ENCODE data around the gene SHROOM3. TPM values are rescaled to one million over a fixed set of nuclear protein-coding genes. Genes with fewer than 3 reads are reported as not detected.

The SHROOM3 gene
- total and polyA plus RNA-seq, 2 of the 13 experiments (the other 11 are each of a cell fraction or from before 2014, with no cell fraction given) = 0.01 TPM; not detected in 1

DNA sequence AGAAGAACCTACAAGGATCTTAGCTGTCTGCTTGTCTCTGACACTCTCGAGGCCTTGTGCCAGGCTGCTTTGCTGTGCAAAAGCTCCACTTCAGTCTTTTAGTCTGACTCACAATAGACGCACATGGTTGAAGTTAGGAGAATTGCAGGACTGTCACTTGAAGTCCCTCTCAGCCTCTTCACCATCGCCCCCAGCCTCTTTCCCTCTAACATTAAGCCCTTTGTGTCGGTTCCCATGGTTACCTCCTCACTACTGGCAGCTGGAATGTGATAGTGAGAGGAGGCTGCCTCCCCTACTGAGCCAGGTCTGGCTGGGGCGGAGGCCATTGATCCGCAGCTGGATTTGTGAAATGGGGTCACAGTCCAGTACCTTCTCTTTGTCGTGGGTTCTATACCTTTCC, 261.1 kb downstream of the SHROOM3 start:
- TF ChIP-seq PLRG1 (conservative IDR thresholded peaks at IDR 0.05) (no peak), ATF1 (CRISPR knock-in tag; IDR thresholded peaks at IDR 0.05) (no peak), ELF1 (CRISPR knock-in tag; IDR thresholded peaks at IDR 0.05) (no peak)
- TF ChIP-seq, protein P1, sequence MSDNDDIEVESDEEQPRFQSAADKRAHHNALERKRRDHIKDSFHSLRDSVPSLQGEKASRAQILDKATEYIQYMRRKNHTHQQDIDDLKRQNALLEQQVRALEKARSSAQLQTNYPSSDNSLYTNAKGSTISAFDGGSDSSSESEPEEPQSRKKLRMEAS (IDR thresholded peaks at IDR 0.05) = no peak
- no peaks in the 10 kb centered on the region for H3K79me2 ChIP-seq (ENCODE audit: insufficient read depth, low read length)
- in situ Hi-C loops (cut with HindIII; ENCODE audit: extremely low pct_ligation_motif_present, low pct_unique_long_range_greater_than_20kb) (no loop called here), intact Hi-C loops (cut with micrococcal nuclease; ENCODE audit: unreplicated experiment) (no loop called here)
- DNase-seq (ENCODE audit: low spot score) = peak; percentile 28
- no TSS peak for BruUV-seq (replicated peaks)
- H2AFZ ChIP-seq (ENCODE audit: low read length) = no peak overlapping the region
- no peak overlapping the region for H3K27ac ChIP-seq (ENCODE audit: extremely low read length, insufficient read depth, low read length)
- 12% methylated on average over 5 of the region's 7 CpGs for whole genome bisulfite sequencing (ENCODE audit: low lambda C conversion rate)
- ATAC-seq = peak; percentile 57
- no peaks in the 10 kb centered on the region for H4K20me1 ChIP-seq (ENCODE audit: insufficient read depth, low read length)
- no peak for FAIRE-seq
- CTCF ChIA-PET (ENCODE audit: low intra/inter-chr PET ratio, low total read pairs) = no interaction called here
- H3K36me3 ChIP-seq (replicated peaks in 1 of 2; ENCODE audit: control insufficient read depth in 1 of 2, insufficient read depth in 2 of 2, low read length in 2 of 2) = no peaks in the 10 kb centered on the region
- H3K4me2 ChIP-seq (ENCODE audit: low read depth, low read length) = no peak overlapping the region
- POLR2A ChIA-PET = no interaction called here
- H3K9ac ChIP-seq (ENCODE audit: insufficient read depth, low read depth, low read length) = no peak overlapping the region
- H3K4me3 ChIP-seq (replicated peaks in 1 of 3; ENCODE audit: insufficient read depth in 1 of 3, low read depth in 2 of 3, low read length in 3 of 3) = no peak overlapping the region
- no peaks in the 10 kb centered on the region for H3K9me3 ChIP-seq (ENCODE audit: low read length)
- no peaks in the 10 kb centered on the region for H3K4me1 ChIP-seq (ENCODE audit: insufficient read depth, low read length)
- no peaks in the 10 kb centered on the region; a peak in 3 of 5 replicates for H3K27me3 ChIP-seq (ENCODE audit: control insufficient read depth in 1 of 2, insufficient read depth in 2 of 2, low read length in 2 of 2)

DNA sequence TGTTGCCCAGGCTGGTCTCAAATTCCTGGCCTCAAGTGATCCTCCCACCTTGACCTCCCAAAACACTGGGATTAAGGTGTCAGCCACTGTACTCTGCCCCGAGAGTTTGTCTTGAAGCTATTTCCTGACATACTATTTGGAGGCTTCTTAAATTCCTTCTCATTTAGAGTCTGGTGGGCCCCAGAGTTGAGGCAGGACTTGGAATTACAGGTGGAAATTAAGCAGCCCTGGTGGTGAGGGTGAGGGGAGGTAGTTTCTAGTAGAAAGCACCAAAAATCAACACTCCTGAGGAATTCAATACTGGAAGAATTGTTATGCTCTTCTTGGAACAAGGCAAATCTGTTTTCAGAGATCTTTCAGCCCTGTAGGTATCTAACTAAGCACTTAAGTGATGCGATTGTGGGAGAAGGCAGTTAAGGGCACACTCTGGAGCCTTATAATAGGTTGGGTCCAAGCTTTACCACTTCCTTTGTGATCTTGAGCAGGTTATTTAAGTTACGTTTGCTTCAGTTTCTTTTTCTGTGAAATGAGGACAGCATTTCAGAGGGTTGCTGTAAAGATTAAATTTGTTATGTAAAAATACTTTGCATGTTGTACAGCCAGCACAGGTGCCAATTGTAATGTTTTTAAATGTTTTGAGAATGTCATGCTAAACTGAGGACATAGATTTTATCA, 262.2 kb downstream of the SHROOM3 start:
- ATAC-seq (no peak), FAIRE-seq (no peak), DNase-seq (ENCODE audit: low spot score) (no peak)
- in situ Hi-C loops (cut with HindIII; ENCODE audit: extremely low pct_ligation_motif_present, low pct_unique_long_range_greater_than_20kb) (no loop called here), intact Hi-C loops (cut with micrococcal nuclease; ENCODE audit: unreplicated experiment) (no loop called here)
- Histone ChIP-seq H3K27ac (ENCODE audit: extremely low read length, insufficient read depth, low read length) (no peak overlapping the region), H3K9ac (ENCODE audit: insufficient read depth, low read depth, low read length) (no peak overlapping the region), H2AFZ (ENCODE audit: low read length) (no peak overlapping the region), H3K36me3 (replicated peaks in 1 of 2; ENCODE audit: control insufficient read depth in 1 of 2, insufficient read depth in 2 of 2, low read length in 2 of 2) (no peaks in the 10 kb centered on the region), H3K27me3 (ENCODE audit: control insufficient read depth in 1 of 2, insufficient read depth in 2 of 2, low read length in 2 of 2) (no peaks in the 10 kb centered on the region; a peak in 2 of 5 replicates), H3K4me2 (ENCODE audit: low read depth, low read length) (no peak overlapping the region), H3K79me2 (ENCODE audit: insufficient read depth, low read length) (no peaks in the 10 kb centered on the region), H3K4me1 (ENCODE audit: insufficient read depth, low read length) (no peaks in the 10 kb centered on the region), H4K20me1 (ENCODE audit: insufficient read depth, low read length) (no peaks in the 10 kb centered on the region), H3K4me3 (replicated peaks in 1 of 3; ENCODE audit: insufficient read depth in 1 of 3, low read depth in 2 of 3, low read length in 3 of 3) (no peak overlapping the region), H3K9me3 (ENCODE audit: low read length) (no peaks in the 10 kb centered on the region)
- ChIA-PET CTCF (ENCODE audit: low intra/inter-chr PET ratio, low total read pairs) (no interaction called here), POLR2A (no interaction called here)
- BruUV-seq (replicated peaks) = no TSS peak
- 52% methylated on average over 3 of the region's 3 CpGs for WGBS (ENCODE audit: low lambda C conversion rate)
- TF ChIP-seq, protein P2, sequence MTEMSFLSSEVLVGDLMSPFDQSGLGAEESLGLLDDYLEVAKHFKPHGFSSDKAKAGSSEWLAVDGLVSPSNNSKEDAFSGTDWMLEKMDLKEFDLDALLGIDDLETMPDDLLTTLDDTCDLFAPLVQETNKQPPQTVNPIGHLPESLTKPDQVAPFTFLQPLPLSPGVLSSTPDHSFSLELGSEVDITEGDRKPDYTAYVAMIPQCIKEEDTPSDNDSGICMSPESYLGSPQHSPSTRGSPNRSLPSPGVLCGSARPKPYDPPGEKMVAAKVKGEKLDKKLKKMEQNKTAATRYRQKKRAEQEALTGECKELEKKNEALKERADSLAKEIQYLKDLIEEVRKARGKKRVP (CRISPR knock-in tag; IDR thresholded peaks at IDR 0.05) = no peak
- TF ChIP-seq, protein P3, sequence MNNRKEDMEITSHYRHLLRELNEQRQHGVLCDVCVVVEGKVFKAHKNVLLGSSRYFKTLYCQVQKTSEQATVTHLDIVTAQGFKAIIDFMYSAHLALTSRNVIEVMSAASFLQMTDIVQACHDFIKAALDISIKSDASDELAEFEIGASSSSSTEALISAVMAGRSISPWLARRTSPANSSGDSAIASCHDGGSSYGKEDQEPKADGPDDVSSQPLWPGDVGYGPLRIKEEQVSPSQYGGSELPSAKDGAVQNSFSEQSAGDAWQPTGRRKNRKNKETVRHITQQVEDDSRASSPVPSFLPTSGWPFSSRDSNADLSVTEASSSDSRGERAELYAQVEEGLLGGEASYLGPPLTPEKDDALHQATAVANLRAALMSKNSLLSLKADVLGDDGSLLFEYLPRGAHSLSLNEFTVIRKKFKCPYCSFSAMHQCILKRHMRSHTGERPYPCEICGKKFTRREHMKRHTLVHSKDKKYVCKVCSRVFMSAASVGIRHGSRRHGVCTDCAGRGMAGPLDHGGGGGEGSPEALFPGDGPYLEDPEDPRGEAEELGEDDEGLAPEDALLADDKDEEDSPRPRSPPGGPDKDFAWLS (CRISPR knock-in tag; IDR thresholded peaks at IDR 0.05; ENCODE audit: borderline replicate concordance) = no peak
- TF ChIP-seq, protein P4, sequence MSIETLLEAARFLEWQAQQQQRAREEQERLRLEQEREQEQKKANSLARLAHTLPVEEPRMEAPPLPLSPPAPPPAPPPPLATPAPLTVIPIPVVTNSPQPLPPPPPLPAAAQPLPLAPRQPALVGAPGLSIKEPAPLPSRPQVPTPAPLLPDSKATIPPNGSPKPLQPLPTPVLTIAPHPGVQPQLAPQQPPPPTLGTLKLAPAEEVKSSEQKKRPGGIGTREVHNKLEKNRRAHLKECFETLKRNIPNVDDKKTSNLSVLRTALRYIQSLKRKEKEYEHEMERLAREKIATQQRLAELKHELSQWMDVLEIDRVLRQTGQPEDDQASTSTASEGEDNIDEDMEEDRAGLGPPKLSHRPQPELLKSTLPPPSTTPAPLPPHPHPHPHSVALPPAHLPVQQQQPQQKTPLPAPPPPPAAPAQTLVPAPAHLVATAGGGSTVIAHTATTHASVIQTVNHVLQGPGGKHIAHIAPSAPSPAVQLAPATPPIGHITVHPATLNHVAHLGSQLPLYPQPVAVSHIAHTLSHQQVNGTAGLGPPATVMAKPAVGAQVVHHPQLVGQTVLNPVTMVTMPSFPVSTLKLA (IDR thresholded peaks at IDR 0.05) = no peak
- no peak for TF ChIP-seq MYNN (CRISPR knock-in tag; IDR thresholded peaks at IDR 0.05; ENCODE audit: low read depth)
- TF ChIP-seq AHR (CRISPR knock-in tag; IDR thresholded peaks at IDR 0.05) = no peak
- no peak for TF ChIP-seq NR2F2 (IDR thresholded peaks at IDR 0.05; ENCODE audit: borderline replicate concordance, low read depth)
- TF ChIP-seq ZNF564 (CRISPR knock-in tag; IDR thresholded peaks at IDR 0.05) = no peak

Measured in HepG2 (cell line).